ENCODE measurements around the gene COL20A1.
"Not testable (repeated sequence)": the region's sequence is repeated elsewhere in the genome, so short reads cannot be mapped to it uniquely, and the experiment has no call there.

Gene COL20A1

DNA sequence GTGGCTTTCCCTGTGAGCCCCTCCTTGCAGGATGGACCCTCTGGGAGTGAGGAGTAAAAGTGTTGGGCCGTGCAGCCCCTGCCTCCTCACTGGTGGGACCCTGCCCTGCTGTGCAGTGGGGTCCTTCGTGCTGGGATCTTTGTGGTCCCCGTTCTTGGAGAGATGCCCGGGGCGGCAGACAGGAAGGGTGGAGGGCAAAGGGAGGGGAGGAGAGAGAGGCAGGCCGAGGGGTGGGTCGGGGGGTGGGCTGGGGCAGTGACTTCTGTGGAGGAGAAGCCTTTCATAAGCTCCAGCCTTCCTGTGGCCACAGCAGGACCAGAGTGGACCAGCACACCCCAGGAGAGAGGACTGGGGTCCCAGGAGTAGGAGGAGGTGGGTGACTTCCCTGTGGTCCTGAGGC, at the start of gene COL20A1:
Gene COL20A1, plus strand, starts transcription at position 283 of the 400 bp plus-strand sequence. CDS start 1,922 bp downstream, outside the sequence.
- no peak within 1 kb of the TSS for H3K27ac Mint-ChIP-seq
- H3K4me3 Mint-ChIP-seq = no peak within 1 kb of the TSS
- no peaks in the 10 kb centered on the region for H3K4me1 Mint-ChIP-seq (ENCODE audit: low read depth)
- peaks cover 18% of the 10 kb centered on the region for H3K36me3 Mint-ChIP-seq (ENCODE audit: low read depth)
- H3K27me3 Mint-ChIP-seq = peaks cover 35% of the 10 kb centered on the region
- H3K9me3 Mint-ChIP-seq = no peaks in the 10 kb centered on the region
- intact Hi-C loops (cut with micrococcal nuclease) = no loop called here

DNA sequence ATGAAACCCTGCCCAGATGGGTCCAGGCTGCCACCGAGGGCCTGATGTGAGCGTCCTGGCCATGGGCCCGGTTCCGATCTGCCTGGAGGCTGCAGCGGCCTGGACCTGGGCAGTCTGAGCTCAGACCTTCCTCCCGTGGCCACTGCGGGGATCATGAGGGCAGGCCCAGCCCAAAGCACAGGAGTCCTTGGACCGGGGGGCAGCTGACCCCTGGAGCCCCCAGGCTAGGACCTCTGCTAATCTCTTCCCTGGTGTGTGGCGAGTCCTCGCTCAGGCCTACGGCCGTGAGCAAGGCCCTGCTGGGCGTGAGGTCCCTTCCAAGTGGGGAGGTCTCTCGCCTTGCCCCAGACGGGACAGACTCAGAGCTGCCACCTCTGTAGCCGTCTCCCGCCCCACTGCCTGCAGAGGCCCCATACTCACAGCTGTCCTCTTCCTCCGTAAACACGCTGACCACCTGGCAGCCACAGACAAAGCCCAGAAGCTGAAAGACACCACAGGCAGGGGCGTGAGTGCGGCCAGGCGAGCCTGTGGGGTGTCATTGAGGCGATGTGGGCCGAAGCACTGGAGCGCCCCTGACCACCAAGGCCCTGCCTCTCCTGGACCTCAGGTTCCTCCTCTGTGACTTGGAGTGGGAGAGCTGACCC, 49.3 kb upstream of the COL20A1 start:
- Mint-ChIP-seq H3K27me3 (peaks cover 30% of the 10 kb centered on the region), H3K27ac (no peak overlapping the region), H3K4me1 (ENCODE audit: low read depth) (no peaks in the 10 kb centered on the region), H3K9me3 (no peaks in the 10 kb centered on the region), H3K4me3 (no peak overlapping the region), H3K36me3 (ENCODE audit: low read depth) (no peaks in the 10 kb centered on the region)
- intact Hi-C loops (cut with micrococcal nuclease) = no loop called here

DNA sequence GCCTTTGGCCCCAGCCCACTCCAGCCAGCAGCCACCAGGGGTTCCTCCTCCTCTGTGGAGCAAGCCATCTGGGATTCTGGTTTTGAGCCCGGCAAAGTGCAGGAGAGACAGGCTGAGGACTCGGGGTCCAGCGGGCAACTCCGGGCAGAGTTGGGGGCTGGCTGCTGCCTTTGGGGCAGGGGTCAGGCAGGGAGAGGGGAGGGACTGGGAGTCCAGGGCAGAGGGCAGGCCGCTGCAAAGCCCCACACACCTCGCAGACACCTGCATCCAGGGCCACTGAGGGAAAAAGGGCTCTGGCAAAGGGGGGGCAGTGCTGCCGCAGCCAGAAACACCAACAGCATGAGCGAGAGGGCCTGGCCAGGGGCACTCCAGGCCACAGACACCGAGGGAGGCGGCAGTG, 48.5 kb upstream of the COL20A1 start:
- intact Hi-C loops (cut with micrococcal nuclease) = no loop called here
- peaks cover 30% of the 10 kb centered on the region for H3K27me3 Mint-ChIP-seq
- no peak overlapping the region for H3K27ac Mint-ChIP-seq
- H3K9me3 Mint-ChIP-seq = no peaks in the 10 kb centered on the region
- no peaks in the 10 kb centered on the region for H3K36me3 Mint-ChIP-seq (ENCODE audit: low read depth)
- no peaks in the 10 kb centered on the region for H3K4me1 Mint-ChIP-seq (ENCODE audit: low read depth)
- no peak overlapping the region for H3K4me3 Mint-ChIP-seq

DNA sequence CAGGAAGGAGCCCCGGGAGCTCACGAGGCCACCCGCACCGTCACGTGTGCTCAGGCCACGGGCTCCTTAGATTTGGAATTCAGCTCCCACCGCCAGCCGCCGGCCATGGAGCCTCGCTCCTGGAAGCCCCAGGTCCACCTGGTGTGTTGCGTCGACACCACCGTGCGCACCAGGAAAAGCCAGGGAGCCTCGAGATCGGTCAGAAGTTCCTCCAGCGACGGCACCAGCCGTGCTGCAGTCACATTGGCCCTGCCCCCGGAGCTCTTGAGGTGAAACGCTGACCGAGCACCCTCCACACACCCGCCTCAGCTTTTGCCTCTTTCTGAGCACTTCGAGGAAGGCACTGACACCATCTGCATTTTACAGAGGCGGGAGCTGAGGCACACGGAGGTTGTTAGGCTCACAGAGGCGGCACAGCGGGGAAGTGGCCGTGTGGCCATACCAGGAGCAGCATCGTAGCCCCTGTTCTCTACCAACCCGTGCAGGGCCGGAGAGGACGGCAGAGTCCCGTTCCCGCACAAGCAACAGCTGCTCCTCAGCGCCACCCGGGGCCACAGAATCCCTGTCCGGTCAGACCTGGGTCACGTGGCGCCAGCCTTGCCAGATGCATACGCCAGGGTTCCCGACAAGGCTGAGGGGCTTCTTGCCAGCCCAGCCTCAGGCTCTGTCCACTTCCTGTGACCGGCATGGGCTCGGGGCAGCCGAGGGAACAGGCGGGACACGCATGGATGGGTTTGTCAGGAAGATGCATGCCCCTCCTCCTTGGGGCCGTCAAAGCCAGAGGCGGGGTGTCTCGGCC, 46.3 kb upstream of the COL20A1 start:
- Mint-ChIP-seq H3K27ac (no peak overlapping the region), H3K27me3 (peaks cover 37% of the 10 kb centered on the region), H3K4me1 (ENCODE audit: low read depth) (no peaks in the 10 kb centered on the region), H3K36me3 (ENCODE audit: low read depth) (no peaks in the 10 kb centered on the region), H3K4me3 (no peak overlapping the region), H3K9me3 (no peaks in the 10 kb centered on the region)
- intact Hi-C loops (cut with micrococcal nuclease) = no loop called here

DNA sequence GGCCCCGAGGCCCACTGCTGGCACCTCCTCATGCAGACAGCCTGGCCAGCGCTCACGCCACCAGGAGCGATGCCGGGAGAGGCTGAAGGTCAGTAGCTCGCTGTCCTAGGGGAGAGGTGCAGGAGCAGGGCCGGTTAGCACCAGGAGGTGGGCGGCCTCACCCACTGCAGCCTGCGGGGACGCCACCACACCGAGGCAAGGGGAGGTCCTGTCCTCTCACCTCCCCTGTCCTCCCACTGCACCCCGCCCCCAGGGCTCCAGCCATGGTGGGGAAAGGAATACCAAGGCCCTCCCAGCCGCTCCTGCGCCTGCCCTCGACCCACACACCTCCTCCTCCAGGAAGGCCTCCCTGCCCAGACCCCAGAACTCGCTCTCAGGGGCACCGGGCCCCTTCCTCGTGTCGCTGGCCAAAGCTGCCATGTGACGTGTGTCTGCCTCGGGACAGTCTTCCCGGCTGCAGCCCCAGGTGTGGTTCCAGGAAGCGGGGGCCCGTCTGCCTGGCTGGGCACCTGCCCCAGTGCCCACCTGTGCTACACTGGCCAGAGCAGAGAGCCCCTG, 45.2 kb upstream of the COL20A1 start:
- H3K9me3 Mint-ChIP-seq = no peaks in the 10 kb centered on the region
- H3K36me3 Mint-ChIP-seq (ENCODE audit: low read depth) = no peaks in the 10 kb centered on the region
- H3K27me3 Mint-ChIP-seq = peaks cover 47% of the 10 kb centered on the region
- H3K27ac Mint-ChIP-seq = no peak overlapping the region
- no peaks in the 10 kb centered on the region for H3K4me1 Mint-ChIP-seq (ENCODE audit: low read depth)
- no peak overlapping the region for H3K4me3 Mint-ChIP-seq
- intact Hi-C loops (cut with micrococcal nuclease) = no loop called here

DNA sequence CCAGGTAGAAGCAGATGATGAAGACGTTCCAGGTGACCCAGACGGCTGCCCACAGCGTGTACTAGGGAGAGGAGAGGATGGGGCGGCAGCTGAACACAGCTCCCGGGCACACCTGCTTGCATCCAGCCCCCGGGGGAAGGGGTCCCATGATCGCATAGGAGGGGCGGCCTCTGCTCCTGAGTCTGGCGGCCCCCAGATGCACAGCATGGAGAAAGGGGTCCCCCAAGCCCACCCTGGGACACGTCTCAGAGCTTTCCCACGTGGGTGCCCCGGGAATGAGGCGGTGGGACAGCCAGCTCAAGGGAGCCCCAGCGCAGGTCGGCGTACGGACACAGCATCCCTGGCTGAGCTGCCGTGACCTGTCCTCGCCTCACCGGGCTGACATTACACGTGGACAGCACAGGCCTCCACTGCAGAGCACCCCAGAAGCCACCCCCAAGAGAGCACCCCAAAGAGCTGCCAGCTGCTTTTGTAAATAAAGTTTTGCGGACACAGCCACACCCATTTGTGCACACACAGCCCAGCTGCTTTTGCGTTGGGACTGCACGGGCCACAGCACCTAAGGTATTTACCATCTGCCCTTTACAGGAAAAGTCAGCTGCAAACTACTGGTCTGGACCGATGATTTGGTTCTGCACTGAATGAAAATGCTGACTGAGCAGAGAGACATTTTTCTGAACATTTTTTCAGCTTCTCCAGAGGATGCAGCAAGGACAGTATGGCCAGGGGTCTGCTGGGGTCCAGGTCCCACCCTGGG, 44.0 kb upstream of the COL20A1 start:
- H3K9me3 Mint-ChIP-seq = no peaks in the 10 kb centered on the region
- H3K27ac Mint-ChIP-seq = no peak overlapping the region
- no peaks in the 10 kb centered on the region for H3K4me1 Mint-ChIP-seq (ENCODE audit: low read depth)
- intact Hi-C loops (cut with micrococcal nuclease) = no loop called here
- H3K27me3 Mint-ChIP-seq = peaks cover 56% of the 10 kb centered on the region
- no peaks in the 10 kb centered on the region for H3K36me3 Mint-ChIP-seq (ENCODE audit: low read depth)
- no peak overlapping the region for H3K4me3 Mint-ChIP-seq

DNA sequence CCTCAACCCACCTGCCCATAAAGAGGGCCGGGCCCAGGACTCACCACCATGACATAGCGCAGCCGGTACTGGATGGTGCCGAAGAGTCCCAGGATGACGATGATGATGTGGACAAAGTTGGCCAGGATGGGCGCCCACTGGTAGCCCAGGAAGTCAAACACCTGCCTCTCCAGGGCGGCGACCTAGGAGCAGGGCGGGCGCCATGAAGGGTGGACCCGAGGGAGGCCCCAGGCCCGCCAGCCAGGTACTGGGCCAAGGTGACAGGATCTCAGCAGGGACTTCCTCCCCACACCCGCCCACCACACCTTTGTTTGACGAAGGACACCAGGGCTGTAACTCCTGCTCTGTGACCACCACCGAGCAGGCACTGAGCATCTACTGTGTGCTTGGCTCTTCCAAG, 43.1 kb upstream of the COL20A1 start:
- H3K4me1 Mint-ChIP-seq (ENCODE audit: low read depth) = no peaks in the 10 kb centered on the region
- intact Hi-C loops (cut with micrococcal nuclease) = no loop called here
- no peak overlapping the region for H3K27ac Mint-ChIP-seq
- H3K36me3 Mint-ChIP-seq (ENCODE audit: low read depth) = no peaks in the 10 kb centered on the region
- H3K27me3 Mint-ChIP-seq = peaks cover 58% of the 10 kb centered on the region
- H3K9me3 Mint-ChIP-seq = no peaks in the 10 kb centered on the region
- no peak overlapping the region for H3K4me3 Mint-ChIP-seq

DNA sequence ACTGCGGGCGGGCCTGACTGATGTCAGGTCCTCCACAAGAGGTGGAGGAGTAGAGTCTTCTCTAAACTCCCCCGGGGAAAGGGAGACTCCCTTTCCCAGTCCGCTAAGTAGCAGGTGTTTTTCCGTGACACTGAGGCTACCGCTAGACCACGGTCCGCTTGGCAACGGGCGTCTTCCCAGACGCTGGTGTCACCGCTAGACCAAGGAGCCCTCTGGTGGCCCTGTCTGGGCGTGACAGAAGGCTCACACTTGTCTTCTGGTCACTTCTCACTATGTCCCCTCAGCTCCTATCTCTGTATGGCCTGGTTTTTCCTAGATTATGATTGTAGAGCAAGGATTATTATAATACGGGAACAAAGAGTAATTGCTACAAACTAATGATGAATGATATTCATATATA, 41.6 kb upstream of the COL20A1 start:
- H3K36me3 Mint-ChIP-seq (ENCODE audit: low read depth); H3K4me3 Mint-ChIP-seq; intact Hi-C loops (cut with micrococcal nuclease); H3K9me3 Mint-ChIP-seq; H3K27ac Mint-ChIP-seq; H3K4me1 Mint-ChIP-seq (ENCODE audit: low read depth): not testable (repeated sequence)
- peaks cover 63% of the 10 kb centered on the region for H3K27me3 Mint-ChIP-seq

DNA sequence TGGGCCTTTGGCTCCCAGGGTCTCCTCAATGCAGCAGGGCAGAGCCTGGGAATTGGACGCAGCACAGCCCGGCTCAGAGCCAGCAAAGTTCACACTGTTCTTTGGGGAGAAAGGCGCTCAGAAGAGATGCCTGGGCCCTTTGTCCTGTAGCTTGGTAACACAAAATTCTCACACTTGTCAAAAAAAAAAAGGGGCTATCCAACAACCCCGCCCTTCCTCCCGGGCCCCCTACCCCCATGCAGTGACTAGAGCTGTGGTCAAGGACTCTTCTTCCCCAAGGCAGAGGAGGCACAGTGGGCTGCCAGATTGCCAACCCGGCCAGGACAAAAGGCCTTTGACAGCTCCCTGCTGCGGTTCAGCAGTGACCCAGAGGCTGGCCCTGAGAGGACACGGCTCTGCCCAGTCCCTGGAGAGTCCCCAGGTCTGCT, 40.7 kb upstream of the COL20A1 start:
- Mint-ChIP-seq H3K4me3 (no peak overlapping the region), H3K9me3 (no peaks in the 10 kb centered on the region), H3K4me1 (ENCODE audit: low read depth) (no peaks in the 10 kb centered on the region), H3K27me3 (peaks cover 64% of the 10 kb centered on the region), H3K27ac (no peak overlapping the region), H3K36me3 (ENCODE audit: low read depth) (no peaks in the 10 kb centered on the region)
- intact Hi-C loops (cut with micrococcal nuclease) = no loop called here

DNA sequence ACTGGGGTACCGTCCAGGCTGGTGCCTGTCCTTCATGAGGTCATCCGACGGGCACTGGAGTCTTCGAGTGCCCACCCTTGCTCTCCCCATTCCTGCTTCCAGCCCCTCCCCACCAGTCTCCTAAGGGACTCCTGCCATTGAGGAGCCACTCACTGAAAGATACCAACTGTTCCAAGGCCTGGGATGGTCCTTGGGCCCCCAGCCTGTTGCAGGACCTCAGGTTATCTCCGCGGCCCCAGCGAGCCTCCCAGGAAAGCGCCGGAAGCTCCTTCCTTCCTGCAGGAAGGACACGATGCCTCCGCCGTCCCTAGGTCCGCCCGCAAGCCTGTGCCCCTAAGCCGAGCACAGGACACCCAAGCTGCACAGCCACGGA, 39.9 kb upstream of the COL20A1 start:
- H3K27ac Mint-ChIP-seq = no peak overlapping the region
- no peaks in the 10 kb centered on the region for H3K9me3 Mint-ChIP-seq
- intact Hi-C loops (cut with micrococcal nuclease) = no loop called here
- H3K36me3 Mint-ChIP-seq (ENCODE audit: low read depth) = no peaks in the 10 kb centered on the region
- peaks cover 58% of the 10 kb centered on the region for H3K27me3 Mint-ChIP-seq
- no peaks in the 10 kb centered on the region for H3K4me1 Mint-ChIP-seq (ENCODE audit: low read depth)
- H3K4me3 Mint-ChIP-seq = no peak overlapping the region

DNA sequence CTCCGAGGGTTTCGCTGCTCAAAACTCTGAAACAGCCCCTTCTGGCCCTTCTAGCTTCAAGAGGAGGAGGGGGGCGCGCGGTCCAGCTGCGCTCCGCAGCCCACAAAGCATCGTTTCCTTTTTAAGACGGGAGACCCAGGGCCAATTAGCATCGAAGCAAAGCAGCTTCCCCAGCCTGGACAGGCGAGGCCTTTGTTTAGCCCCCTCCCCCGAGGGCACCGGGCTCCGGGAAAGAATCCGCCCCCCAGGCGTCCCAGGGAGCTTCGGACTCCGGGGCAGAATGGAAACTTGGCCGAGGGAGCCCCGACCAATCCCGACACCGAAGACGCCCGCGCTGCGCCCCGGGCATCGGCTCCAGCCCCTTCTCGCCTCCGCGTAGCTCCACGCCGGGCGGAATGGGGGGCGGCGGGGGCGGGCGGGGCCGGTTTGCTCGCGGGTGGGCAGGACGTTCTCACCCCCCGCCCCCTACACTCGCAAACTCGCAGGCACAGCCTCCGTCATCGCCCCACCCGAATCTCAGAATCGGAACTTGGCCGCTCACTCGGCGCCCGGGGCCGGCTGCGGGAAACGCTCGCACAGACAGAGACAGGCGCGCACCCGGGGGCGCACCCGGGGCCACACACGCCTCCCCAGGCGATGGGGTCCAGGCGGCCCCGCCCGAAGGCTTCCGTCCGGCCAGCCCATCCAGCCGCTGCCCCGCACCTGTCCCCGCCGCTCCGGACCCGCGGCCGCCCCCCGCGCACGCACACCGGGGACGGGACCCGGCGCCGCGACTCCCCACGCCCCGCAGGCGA, 39.4 kb upstream of the COL20A1 start:
- no peaks in the 10 kb centered on the region for H3K36me3 Mint-ChIP-seq (ENCODE audit: low read depth)
- intact Hi-C loops (cut with micrococcal nuclease) = no loop called here
- H3K4me1 Mint-ChIP-seq (ENCODE audit: low read depth) = no peaks in the 10 kb centered on the region
- H3K27me3 Mint-ChIP-seq = peaks cover 59% of the 10 kb centered on the region
- no peak overlapping the region for H3K4me3 Mint-ChIP-seq
- H3K9me3 Mint-ChIP-seq = no peaks in the 10 kb centered on the region
- H3K27ac Mint-ChIP-seq = no peak overlapping the region

DNA sequence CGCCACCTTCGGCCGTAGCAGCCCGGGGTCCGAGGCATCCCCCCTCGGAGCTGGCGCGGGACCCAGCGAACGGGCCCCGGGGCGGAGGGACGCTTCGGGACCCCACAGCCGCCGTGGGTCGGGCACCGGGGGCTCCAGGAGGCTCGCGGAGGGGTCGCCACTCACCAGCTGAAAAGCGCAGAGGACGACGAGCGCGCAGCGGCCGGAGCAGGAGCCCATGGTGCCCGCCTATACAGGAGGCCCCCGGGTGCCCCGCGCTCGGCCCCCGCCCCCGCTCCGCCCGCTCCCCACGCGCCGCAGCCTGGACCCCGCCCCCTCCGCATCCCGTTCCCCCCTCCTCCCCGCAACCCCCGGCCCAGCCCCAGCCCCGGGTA, 38.8 kb upstream of the COL20A1 start, which contains the start of gene NKAIN4:
Gene NKAIN4, minus strand, starts transcription at position 232 of the 374 bp plus-strand sequence. Its CDS starts 13 bp downstream, at position 219.
- Mint-ChIP-seq H3K9me3 (no peaks in the 10 kb centered on the region), H3K27me3 (peaks cover 60% of the 10 kb centered on the region), H3K4me1 (ENCODE audit: low read depth) (no peaks in the 10 kb centered on the region), H3K27ac (no peak within 1 kb of the TSS), H3K36me3 (ENCODE audit: low read depth) (no peaks in the 10 kb centered on the region), H3K4me3 (no peak within 1 kb of the TSS)
- intact Hi-C loops (cut with micrococcal nuclease) = no loop called here

DNA sequence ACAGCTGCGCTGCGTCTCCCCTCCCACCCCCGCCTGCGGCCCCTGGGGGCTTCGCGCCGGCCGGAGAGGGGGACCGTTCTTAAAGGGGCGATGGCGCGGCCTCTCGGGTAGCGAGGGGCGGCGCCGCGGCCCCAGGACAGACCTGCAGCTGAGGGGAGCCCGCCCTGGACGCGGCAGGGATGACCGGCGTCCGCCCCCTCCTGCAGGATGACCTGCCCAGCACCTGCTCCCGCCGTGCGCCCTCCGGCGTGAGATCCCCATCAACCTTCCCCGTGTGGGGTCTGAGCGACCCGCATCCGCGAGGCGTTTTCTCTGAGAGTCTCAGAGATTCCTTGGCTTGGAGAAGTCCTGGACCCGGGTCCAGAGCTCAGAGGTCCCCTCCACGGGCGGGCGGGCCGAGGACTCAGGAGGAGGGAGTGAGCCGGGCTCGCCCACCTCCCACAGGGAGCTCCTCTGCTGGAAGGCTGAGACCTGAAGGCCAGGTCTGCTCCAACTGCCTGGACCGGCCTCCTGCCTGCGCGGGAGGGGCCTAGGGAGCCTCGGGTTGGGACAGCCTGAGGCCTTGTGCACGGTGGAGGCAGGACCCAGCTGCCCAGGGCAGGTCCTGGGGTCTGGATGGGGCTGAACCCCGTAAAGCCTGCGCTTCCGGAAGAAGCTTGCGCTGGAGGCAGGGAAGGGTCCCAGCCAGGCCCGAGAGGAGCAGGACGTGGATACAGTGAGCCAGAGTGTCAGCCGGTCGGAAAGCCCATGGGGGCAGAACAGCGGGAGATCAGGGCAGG, 38.2 kb upstream of the COL20A1 start:
- intact Hi-C loops (cut with micrococcal nuclease) = no loop called here
- Mint-ChIP-seq H3K27ac (no peak overlapping the region), H3K4me1 (ENCODE audit: low read depth) (no peaks in the 10 kb centered on the region), H3K9me3 (no peaks in the 10 kb centered on the region), H3K4me3 (no peak overlapping the region), H3K27me3 (peaks cover 61% of the 10 kb centered on the region), H3K36me3 (ENCODE audit: low read depth) (no peaks in the 10 kb centered on the region)
